Measurements from ENCODE around the gene ZNF699. TPM values are rescaled to one million over a fixed set of nuclear protein-coding genes. Genes with fewer than 3 reads are reported as not detected.
"Not testable (repeated sequence)": the region's sequence is repeated elsewhere in the genome, so short reads cannot be mapped to it uniquely, and the experiment has no call there.

ZNF699 gene
- total RNA-seq, 1 donor from 2014 or later = 6.7 TPM

- Mint-ChIP-seq H3K9me3 (peaks cover 25% of the 10 kb centered on the region), H3K27me3 (ENCODE audit: low read depth) (no peaks in the 10 kb centered on the region), H3K36me3 (ENCODE audit: low read depth) (peaks cover 38% of the 10 kb centered on the region), H3K4me1 (no peaks in the 10 kb centered on the region), H3K4me3 (no peak overlapping the region), H3K27ac (ENCODE audit: unreplicated experiment) (no peak overlapping the region)
- no peak for TF ChIP-seq CTCF (conservative IDR thresholded peaks at IDR 0.05)
- DNase-seq (ENCODE audit: low read depth, low spot score) = no peak
Observed at GRCh38 chr19:9289231-9289884, 20.3 kb downstream of the ZNF699 start.

- DNase-seq (ENCODE audit: low read depth, low spot score); H3K27ac Mint-ChIP-seq (ENCODE audit: unreplicated experiment); H3K4me3 Mint-ChIP-seq; H3K36me3 Mint-ChIP-seq (ENCODE audit: low read depth); H3K27me3 Mint-ChIP-seq (ENCODE audit: low read depth); H3K4me1 Mint-ChIP-seq: not testable (repeated sequence)
- H3K9me3 Mint-ChIP-seq = peaks cover 20% of the 10 kb centered on the region
Observed at GRCh38 chr19:9283485-9283884, 26.2 kb downstream of the ZNF699 start.

- no peak overlapping the region for H3K4me3 Mint-ChIP-seq
- H3K27me3 Mint-ChIP-seq (ENCODE audit: low read depth) = peaks cover 4% of the 10 kb centered on the region
- no peak for DNase-seq (ENCODE audit: low read depth, low spot score)
- no peaks in the 10 kb centered on the region for H3K4me1 Mint-ChIP-seq
- TF ChIP-seq CTCF (conservative IDR thresholded peaks at IDR 0.05) = no peak
- H3K9me3 Mint-ChIP-seq = peaks cover 19% of the 10 kb centered on the region
- H3K36me3 Mint-ChIP-seq (ENCODE audit: low read depth) = peaks cover 5% of the 10 kb centered on the region
- H3K27ac Mint-ChIP-seq (ENCODE audit: unreplicated experiment) = no peak overlapping the region
Observed at GRCh38 chr19:9251236-9251635, 58.4 kb downstream of the ZNF699 start.

DNA sequence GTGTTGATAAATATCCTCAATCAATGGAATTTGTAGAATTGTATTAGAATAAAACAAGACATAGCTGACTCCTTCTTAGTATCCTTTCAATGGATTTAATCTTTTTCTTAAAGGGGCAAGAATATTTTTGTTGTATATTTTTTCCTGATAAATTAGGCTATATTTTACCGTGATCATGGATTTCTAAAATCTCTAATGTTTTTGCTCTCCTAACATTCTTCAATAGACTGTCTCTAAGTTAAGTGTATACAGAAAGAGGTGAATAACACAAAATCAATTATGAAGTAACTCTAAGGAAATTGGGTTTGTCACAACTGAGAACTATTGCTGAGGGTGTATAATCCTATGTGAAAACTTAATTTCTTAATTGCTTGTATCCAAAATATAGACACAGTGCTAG, 59.0 kb downstream of the ZNF699 start, which contains the start of gene OR7E24:
Gene OR7E24, plus strand, starts transcription at position 301 of the 400 bp plus-strand sequence. CDS start 114 bp downstream, outside the sequence.
- Mint-ChIP-seq H3K4me3 (no peak within 1 kb of the TSS), H3K4me1 (no peaks in the 10 kb centered on the region), H3K27ac (ENCODE audit: unreplicated experiment) (no peak within 1 kb of the TSS), H3K27me3 (ENCODE audit: low read depth) (peaks cover 4% of the 10 kb centered on the region), H3K36me3 (ENCODE audit: low read depth) (peaks cover 5% of the 10 kb centered on the region), H3K9me3 (peaks cover 19% of the 10 kb centered on the region)
- TF ChIP-seq CTCF (conservative IDR thresholded peaks at IDR 0.05) = no peak
- no peak for DNase-seq (ENCODE audit: low read depth, low spot score)

Other genes with a start within 250 kb of the ZNF699 start
- not detected in 2 replicates for gene OR1M1, start 222.8 kb downstream of the ZNF699 start, total RNA-seq
- not detected in 2 replicates for gene OR7G2, start 202.4 kb downstream of the ZNF699 start, total RNA-seq
- gene OR7G1, start 194.1 kb downstream of the ZNF699 start, total RNA-seq = not detected in 2 replicates
- not detected in 2 replicates for gene OR7G3, start 182.9 kb downstream of the ZNF699 start, total RNA-seq
- 40.9 and 44.0 TPM in 2 replicates for gene ZNF317, start 169.4 kb downstream of the ZNF699 start, total RNA-seq
- 1.6 and 1.9 TPM in 2 replicates for gene OR7D2, start 130.9 kb downstream of the ZNF699 start, total RNA-seq
- gene OR7D4, start 90.2 kb downstream of the ZNF699 start, total RNA-seq = not detected in 2 replicates
- gene OR7E24, start 58.9 kb downstream of the ZNF699 start, total RNA-seq = not detected in 2 replicates
- 24.0 and 26.5 TPM in 2 replicates for gene ZNF559, start 14.3 kb upstream of the ZNF699 start, total RNA-seq
- 8.0 and 9.6 TPM in 2 replicates for gene ZNF177, start 53.2 kb upstream of the ZNF699 start, total RNA-seq
- gene ZNF266, start 125.7 kb upstream of the ZNF699 start, total RNA-seq = 25.8 and 27.5 TPM in 2 replicates
- gene ZNF560, start 188.8 kb upstream of the ZNF699 start, total RNA-seq = 0.12 TPM in 1 of 2 replicates, not detected in the other
- 24.5 and 26.7 TPM in 2 replicates for gene ZNF426, start 228.8 kb upstream of the ZNF699 start, total RNA-seq

Data from neural crest cell (in vitro differentiated cells).